Small intestine (tissue), 7 donors: ENCODE results near the gene SUMO4. TPM values are rescaled to one million over a fixed set of nuclear protein-coding genes. Genes with fewer than 3 reads are reported as not detected.

Experiments
- DNase-seq, 2 donors: peaks; one replicate each; pipeline versions ENCODE4 v3.0.0 to v3.0.0-alpha.2; 2013
- FAIRE-seq: peaks from 2 replicates; lab custom pipeline; 2012; peaks lifted over from hg19 to GRCh38; lab: Jason Lieb, UNC
- H3K27ac ChIP-seq, 3 donors: one replicate each; pipeline ENCODE4 v1.5.1; 2013; ENCODE audit warnings: low read length in 2 of 3, mild to moderate bottlenecking in 2 of 3, control low read depth in 1 of 3, inconsistent platforms in 1 of 3, low read depth in 1 of 3, moderate library complexity in 1 of 3
- H3K27me3 ChIP-seq, 3 donors: one replicate each; pipeline ENCODE4 v1.6.1; 2013; ENCODE audit warnings: low read length in 3 of 3, inconsistent platforms in 1 of 3; ENCODE audit not compliant: control insufficient read depth in 3 of 3, insufficient read depth in 3 of 3
- H3K36me3 ChIP-seq, 3 donors: one replicate each; pipeline ENCODE4 v1.6.1; 2013; ENCODE audit warnings: low read length in 3 of 3, inconsistent platforms in 1 of 3, low read depth in 1 of 3, mild to moderate bottlenecking in 1 of 3, moderate library complexity in 1 of 3; ENCODE audit not compliant: control insufficient read depth in 3 of 3, insufficient read depth in 2 of 3
- H3K4me1 ChIP-seq, 3 donors: one replicate each; pipeline ENCODE4 v1.6.1; 2013; ENCODE audit warnings: low read length in 2 of 3, inconsistent platforms in 1 of 3, low read depth in 1 of 3, mild to moderate bottlenecking in 1 of 3, moderate library complexity in 1 of 3; ENCODE audit not compliant: control insufficient read depth in 3 of 3, insufficient read depth in 2 of 3
- H3K4me3 ChIP-seq, 3 donors: one replicate each; pipeline ENCODE4 v1.5.1; 2013; ENCODE audit warnings: low read length in 3 of 3, control low read depth in 1 of 3, inconsistent platforms in 1 of 3, low read depth in 1 of 3, mild to moderate bottlenecking in 1 of 3, moderate library complexity in 1 of 3
- H3K9me3 ChIP-seq, 2 donors: one replicate each; pipeline ENCODE4 v1.6.1; 2013; ENCODE audit warnings: low read depth in 1 of 2, low read length in 1 of 2; ENCODE audit not compliant: control insufficient read depth in 2 of 2, insufficient read depth in 1 of 2
- whole genome bisulfite sequencing, 3 donors: extraction: QIAGEN DNeasy Blood & Tissue Kit; methylation state at CpG; one replicate each; pipeline ENCODE4 v1.1.7; 2013; 5-methylcytosine and 5-hydroxymethylcytosine counted together
- polyA plus RNA-seq, 4 donors: library from polyadenylated mRNA; stranded (reverse) in 3 of 4; unstranded in 1 of 4; fragments of 200-250 nt in 3 of 4; fragments of 120-200 nt in 1 of 4; gene quantifications; one replicate each; pipeline versions ENCODE4 v1.2.1 to v1.2.3, GENCODE V29; 2013
- donor health status: healthy with polysubstance abuse.
- donor health status: control.
- donor health status: control.
- donor health status: Bipolar disorder and iron deficiency.
- donor health status: healthy.

The SUMO4 gene
- polyA plus RNA-seq, 4 donors, result 0.28 TPM; not detected in 3

DNA sequence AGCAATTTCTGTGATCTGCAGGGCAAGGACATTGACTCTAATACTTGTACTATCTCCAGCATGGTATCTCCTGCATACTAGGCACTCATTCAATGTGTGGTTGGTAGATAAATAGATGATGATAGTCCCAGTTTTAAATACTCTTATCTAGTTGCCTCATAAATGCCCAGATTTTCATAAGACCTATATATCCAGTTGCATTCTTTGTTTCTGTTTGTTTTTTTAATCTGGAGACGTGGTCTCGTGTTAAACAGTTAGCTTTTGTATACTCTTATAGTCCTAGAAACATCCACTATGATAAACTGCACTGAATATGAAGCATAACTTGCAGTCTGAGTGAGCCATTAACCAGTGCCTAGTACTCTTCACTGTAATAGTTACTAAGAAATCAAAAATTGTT is 35.5 kb upstream of the SUMO4 start:
- H3K4me3 ChIP-seq, result no peak overlapping the region
- H3K4me1 ChIP-seq, result peaks cover 0 to 3% (median 1%) of the 10 kb centered on the region in 3 donors
- peaks cover 0 to 13% (median 0%) of the 10 kb centered on the region in 3 donors for H3K36me3 ChIP-seq
- H3K27ac ChIP-seq, result no peak overlapping the region
- DNase-seq (no peak), FAIRE-seq (no peak)
- no peaks in the 10 kb centered on the region for H3K27me3 ChIP-seq
- H3K9me3 ChIP-seq, result peaks cover 0 to 6% of the 10 kb centered on the region in 2 donors
- WGBS, 3 donors, result 53 to 74% (median 67%) methylated on average over 2 of the region's 2 CpGs

DNA sequence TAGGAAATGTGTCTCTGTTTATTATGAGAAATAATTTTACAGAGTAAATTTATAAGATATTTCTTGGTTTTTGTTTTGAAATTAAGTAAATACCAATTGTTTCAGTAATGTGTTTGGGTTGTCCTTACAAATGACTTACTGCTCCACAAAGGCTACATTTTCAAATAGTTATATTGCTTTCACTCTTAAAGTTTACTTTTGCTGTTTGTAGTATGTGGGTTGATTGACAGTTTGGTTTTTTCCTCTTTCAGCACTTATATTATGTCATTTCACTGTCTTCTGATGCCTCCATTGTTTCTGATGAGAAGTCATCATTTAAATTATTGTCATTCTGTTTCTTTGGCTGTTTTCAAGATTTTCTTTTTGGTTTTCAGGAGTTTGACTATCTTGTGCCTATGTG is 34.9 kb upstream of the SUMO4 start:
- DNase-seq (no peak), FAIRE-seq (no peak)
- Histone ChIP-seq H3K27me3 (no peaks in the 10 kb centered on the region), H3K9me3 (peaks cover 0 to 6% of the 10 kb centered on the region in 2 donors), H3K4me3 (no peak overlapping the region), H3K4me1 (peaks cover 0 to 3% (median under 1%) of the 10 kb centered on the region in 3 donors), H3K27ac (no peak overlapping the region), H3K36me3 (peaks cover 0 to 11% (median 0%) of the 10 kb centered on the region in 3 donors)

DNA sequence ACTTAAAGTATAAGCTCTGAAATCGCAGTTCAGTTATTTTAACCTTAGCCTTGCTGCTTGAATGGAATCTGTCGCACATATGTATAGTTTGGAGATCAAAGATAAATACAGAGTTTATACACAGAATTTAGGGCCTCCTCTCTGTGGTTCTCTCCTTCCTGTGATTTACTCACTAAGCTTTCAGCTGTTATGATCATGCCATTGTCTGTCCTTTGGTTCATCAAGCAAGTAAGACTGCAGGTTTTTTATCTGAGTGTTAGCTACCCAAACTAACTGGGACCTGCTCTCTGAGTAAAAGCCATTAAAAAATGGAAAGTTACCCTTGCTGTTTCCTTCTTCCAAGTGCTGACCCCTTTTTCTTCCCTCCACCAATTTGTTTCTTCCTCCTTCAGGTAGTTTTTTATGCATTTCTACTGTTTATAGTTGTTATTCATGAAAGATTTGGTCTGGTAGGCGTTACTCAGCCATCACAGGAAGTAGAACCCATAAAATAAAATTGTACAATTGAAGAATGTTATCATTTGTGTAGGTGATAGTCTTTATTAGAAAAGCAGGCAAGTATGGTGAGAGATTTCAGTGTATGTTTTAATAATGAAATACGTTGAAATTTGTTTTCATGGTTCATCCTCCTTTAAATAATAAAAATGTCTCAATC is 33.7 kb upstream of the SUMO4 start:
- WGBS, 3 donors, result 75 to 79% (median 79%) methylated on average over 4 of the region's 4 CpGs
- Histone ChIP-seq H3K27me3 (no peaks in the 10 kb centered on the region), H3K36me3 (peaks cover 0 to 5% (median 0%) of the 10 kb centered on the region in 3 donors), H3K9me3 (peaks cover 0 to 1% of the 10 kb centered on the region in 2 donors), H3K4me3 (no peak overlapping the region), H3K4me1 (peaks cover 0 to 3% (median 0%) of the 10 kb centered on the region in 3 donors), H3K27ac (peak overlapping the region in 1 of 3 donors; percentile 3)
- FAIRE-seq, result no peak
- no peak for DNase-seq

DNA sequence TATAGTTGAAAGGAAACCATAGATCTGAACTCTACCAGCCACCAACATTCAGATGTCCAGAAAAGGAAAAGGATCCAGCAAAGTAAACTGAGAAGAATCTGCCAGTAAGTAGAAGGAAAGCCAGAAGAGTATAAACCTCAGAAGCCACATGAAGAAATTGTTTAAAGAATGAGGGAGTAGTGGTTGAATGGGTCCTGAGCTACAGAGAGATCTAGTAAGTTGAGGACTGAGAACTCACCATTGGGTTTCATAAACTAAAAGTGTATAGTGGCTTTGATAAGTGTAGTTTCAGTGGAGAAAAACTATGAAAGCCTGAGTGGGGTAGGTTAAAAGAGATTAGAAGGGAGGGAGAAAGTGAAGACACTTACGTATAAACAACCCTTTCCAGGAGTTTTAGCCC is 32.0 kb upstream of the SUMO4 start:
- Histone ChIP-seq H3K36me3 (peaks cover 0 to 3% (median 0%) of the 10 kb centered on the region in 3 donors), H3K9me3 (no peaks in the 10 kb centered on the region), H3K4me3 (no peak overlapping the region), H3K27ac (no peak overlapping the region), H3K27me3 (no peaks in the 10 kb centered on the region), H3K4me1 (peaks cover 0 to 3% (median 0%) of the 10 kb centered on the region in 3 donors)
- 76 to 85% (median 85%) methylated on average over 1 of the region's 1 CpG for WGBS, 3 donors
- DNase-seq, result no peak
- FAIRE-seq, result no peak

DNA sequence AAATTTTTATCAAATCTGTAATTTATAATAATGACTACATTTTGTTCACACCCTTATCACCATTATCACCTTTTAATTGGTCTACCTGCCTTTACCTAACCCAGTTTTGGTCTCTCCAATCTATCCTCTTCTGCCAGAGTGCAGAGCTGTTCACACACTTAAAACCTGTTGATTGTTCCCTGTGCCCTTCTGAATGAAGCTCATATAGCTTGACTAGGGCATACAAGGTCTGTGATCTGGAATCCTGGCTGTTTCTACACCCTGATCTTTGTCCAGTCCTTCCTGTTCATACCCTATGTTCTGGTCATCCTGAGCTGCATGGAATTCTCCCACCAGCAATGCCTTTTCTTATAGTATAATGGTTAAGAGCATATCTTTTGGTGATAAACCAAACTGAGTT is 28.9 kb upstream of the SUMO4 start:
- DNase-seq (no peak), FAIRE-seq (no peak)
- Histone ChIP-seq H3K9me3 (no peaks in the 10 kb centered on the region), H3K4me1 (no peaks in the 10 kb centered on the region), H3K36me3 (peaks cover 0 to 7% (median 0%) of the 10 kb centered on the region in 3 donors), H3K27me3 (no peaks in the 10 kb centered on the region), H3K27ac (no peak overlapping the region), H3K4me3 (no peak overlapping the region)

DNA sequence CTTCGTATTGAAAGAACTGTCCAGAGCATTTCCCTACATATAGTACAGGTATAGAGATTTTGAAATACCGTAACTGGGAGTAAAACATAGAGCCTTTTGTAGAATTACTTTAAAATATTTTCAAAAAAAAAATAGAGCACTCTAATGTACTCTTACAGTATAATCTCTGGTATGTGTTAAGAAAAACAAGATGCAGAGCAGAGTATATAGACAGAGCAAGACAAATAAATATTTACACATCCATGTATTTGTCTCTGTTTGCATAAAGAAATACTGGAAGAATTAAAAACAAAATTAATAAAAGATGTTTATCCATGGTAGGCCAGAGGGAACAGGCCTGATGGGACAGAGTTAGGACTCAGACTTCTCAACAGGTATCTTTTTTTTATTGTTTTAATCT is 28.0 kb upstream of the SUMO4 start:
- no peak for FAIRE-seq
- Histone ChIP-seq H3K4me3 (no peak overlapping the region), H3K4me1 (no peaks in the 10 kb centered on the region), H3K9me3 (no peaks in the 10 kb centered on the region), H3K27ac (no peak overlapping the region), H3K36me3 (peaks cover 0 to 7% (median 0%) of the 10 kb centered on the region in 3 donors), H3K27me3 (no peaks in the 10 kb centered on the region)
- WGBS, 3 donors, result 76 to 97% (median 95%) methylated on average over 2 of the region's 2 CpGs
- no peak for DNase-seq

DNA sequence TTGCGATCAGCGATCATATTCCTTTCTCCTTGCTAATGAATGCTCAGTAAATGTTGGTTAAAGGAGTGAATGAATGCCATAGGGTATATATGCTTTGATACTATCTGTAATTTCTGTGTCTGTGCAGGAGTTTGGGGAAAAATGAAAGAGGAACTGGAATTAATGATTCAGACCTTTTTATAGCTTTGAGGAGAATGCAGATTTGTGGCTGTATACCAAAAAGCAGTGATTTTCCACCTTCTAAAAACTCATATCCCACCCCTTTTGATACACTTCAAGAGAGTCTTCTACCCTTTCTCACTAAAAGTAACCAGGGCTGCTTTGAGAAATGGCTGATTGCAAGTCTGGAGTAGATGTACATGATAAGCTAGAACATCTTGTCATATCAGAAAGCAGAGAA is 26.6 kb upstream of the SUMO4 start:
- no peak for DNase-seq
- Histone ChIP-seq H3K27me3 (no peaks in the 10 kb centered on the region), H3K36me3 (peaks cover 3 to 7% (median 6%) of the 10 kb centered on the region in 3 donors), H3K4me3 (no peak overlapping the region), H3K4me1 (no peaks in the 10 kb centered on the region), H3K27ac (no peak overlapping the region), H3K9me3 (no peaks in the 10 kb centered on the region)
- no peak for FAIRE-seq
- 94 to 100% (median 99%) methylated on average over 2 of the region's 2 CpGs for WGBS, 3 donors

DNA sequence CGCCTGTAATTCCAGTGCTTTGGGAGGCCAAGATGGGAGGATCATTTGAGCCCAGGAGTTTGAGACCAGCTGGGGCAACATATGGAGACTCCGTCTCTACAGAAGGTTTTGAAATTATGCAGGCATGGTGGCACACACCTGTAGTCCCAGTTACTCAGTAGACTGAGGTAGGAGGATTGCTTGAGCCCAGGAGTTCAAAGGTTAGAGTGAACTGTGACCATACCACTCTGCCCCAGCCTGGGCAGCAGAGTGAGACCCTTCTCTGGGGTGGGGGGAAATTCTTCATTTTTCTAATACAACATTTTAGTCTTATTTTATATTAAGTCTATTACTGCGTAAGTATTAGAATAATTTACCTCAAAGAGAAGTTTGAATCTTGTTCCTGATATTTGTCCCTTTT is 20.1 kb upstream of the SUMO4 start:
- DNase-seq (no peak), FAIRE-seq (no peak)
- H3K4me1 ChIP-seq, result no peaks in the 10 kb centered on the region
- peaks cover 14 to 22% (median 18%) of the 10 kb centered on the region in 3 donors for H3K36me3 ChIP-seq
- no peak overlapping the region for H3K27ac ChIP-seq
- H3K4me3 ChIP-seq, result no peak overlapping the region
- no peaks in the 10 kb centered on the region for H3K27me3 ChIP-seq
- 95 to 100% (median 96%) methylated on average over 3 of the region's 3 CpGs for WGBS, 3 donors
- H3K9me3 ChIP-seq, result no peaks in the 10 kb centered on the region

DNA sequence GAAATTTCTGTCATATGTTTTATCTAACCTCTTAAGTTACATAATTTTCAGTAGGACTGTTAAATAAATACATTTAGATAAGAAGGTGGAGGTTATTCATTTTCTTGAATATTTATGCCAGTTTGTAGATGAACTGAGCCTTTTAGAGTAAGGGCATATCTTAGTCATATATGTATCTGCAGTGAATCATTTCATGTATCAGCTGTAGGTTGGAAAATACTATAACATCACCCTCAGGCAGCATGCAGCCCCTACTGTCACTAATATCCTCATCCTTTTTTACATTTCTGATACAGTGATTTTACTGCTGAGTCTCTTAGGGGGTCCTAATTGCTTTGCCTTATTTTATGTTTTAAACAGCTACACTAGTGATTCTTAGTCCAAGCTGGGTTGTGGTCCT is 19.5 kb upstream of the SUMO4 start:
- FAIRE-seq, result no peak
- H3K27ac ChIP-seq, result no peak overlapping the region
- H3K9me3 ChIP-seq, result no peaks in the 10 kb centered on the region
- no peak for DNase-seq
- H3K36me3 ChIP-seq, result peaks cover 14 to 25% (median 18%) of the 10 kb centered on the region in 3 donors
- no peaks in the 10 kb centered on the region for H3K4me1 ChIP-seq
- no peaks in the 10 kb centered on the region for H3K27me3 ChIP-seq
- no peak overlapping the region for H3K4me3 ChIP-seq
